WI38 (cell line): ENCODE measurements around the gene ART3.
A peak's percentile ranks its signal among the peaks of the same experiment; 100 is the strongest.

Source experiments
- H3K4me3 ChIP-seq: 2 replicates; pipeline ENCODE4 v1.5.1; 2011; ENCODE audit warnings: low read depth, mild to moderate bottlenecking, control low read depth, low read length
- TF ChIP-seq, protein P1 (sequence below): IDR thresholded peaks from 2 replicates; pipeline ENCODE4 v1.5.1; 2012; ENCODE audit warnings: low read depth, mild to moderate bottlenecking, control low read depth, low read length

Gene ART3

DNA sequence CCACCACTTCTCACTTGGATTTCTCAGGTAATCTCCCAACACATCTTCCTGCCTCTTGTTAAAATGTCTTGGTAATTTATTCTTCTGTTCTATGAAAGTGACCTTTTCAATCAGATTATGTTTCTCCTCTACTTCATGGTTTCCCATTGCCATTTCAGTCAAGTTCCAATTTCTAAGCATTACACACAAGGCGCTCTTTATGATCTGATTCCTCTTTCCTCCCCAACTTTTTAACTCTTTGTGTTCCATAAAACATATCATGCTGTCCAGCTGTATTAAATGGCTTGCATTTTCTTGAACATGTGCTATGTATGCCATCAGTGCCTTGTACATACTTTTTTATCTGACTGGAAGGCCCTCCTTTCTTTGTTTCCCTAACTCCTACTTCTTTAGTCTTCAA is 13.1 kb upstream of the ART3 start:
- TF ChIP-seq, protein P1, sequence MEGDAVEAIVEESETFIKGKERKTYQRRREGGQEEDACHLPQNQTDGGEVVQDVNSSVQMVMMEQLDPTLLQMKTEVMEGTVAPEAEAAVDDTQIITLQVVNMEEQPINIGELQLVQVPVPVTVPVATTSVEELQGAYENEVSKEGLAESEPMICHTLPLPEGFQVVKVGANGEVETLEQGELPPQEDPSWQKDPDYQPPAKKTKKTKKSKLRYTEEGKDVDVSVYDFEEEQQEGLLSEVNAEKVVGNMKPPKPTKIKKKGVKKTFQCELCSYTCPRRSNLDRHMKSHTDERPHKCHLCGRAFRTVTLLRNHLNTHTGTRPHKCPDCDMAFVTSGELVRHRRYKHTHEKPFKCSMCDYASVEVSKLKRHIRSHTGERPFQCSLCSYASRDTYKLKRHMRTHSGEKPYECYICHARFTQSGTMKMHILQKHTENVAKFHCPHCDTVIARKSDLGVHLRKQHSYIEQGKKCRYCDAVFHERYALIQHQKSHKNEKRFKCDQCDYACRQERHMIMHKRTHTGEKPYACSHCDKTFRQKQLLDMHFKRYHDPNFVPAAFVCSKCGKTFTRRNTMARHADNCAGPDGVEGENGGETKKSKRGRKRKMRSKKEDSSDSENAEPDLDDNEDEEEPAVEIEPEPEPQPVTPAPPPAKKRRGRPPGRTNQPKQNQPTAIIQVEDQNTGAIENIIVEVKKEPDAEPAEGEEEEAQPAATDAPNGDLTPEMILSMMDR = no peak
- no peak overlapping the region for H3K4me3 ChIP-seq

DNA sequence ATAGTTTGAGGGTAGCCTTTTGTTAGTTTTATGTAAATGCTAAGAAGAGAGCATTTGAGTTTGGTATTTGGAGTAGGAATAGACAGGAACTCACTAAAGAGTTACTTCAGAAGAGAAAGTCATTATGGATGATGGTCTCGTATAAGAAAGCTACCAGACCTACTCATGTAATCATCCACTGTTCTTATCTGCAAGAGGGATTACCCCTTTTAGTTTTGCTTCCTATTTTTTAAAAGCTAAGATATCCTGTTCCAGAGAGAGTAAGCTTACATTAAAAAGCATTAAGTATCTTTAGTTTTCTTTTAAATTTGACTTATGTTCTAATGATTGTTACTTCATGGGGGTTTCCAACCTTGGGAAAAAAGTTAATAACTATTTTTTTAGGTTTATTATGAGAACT is 12.5 kb upstream of the ART3 start:
- TF ChIP-seq, protein P1 = no peak
- no peak overlapping the region for H3K4me3 ChIP-seq

GRCh38 chr4:76066546-76066945 is 8.0 kb upstream of the ART3 start:
- H3K4me3 ChIP-seq = no peak overlapping the region
- TF ChIP-seq, protein P1 = no peak

- TF ChIP-seq, protein P1 = peak; percentile 89
- H3K4me3 ChIP-seq = no peak overlapping the region
These were observed 6.7 kb upstream of the ART3 start for GRCh38 chr4:76067652-76068286.

DNA sequence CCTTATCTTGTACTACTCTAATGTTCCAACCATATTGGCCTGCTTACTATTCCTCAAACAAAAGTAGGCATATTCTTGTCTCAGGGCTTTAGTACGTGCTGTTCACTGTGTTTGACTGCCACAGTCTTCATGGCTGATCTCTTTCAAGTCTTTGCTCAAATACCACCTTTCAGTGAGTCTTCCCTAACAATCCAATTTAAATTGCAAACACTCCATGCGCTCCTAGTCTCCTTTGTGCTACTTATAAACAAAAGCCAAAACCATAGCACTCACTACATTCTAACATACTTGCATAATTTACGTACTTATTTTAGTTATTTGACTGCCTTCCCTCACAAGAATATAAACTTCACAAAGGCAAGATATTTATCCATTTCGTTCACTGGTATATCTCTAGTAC is 1.7 kb upstream of the ART3 start:
- TF ChIP-seq, protein P1 = no peak
- no peak overlapping the region for H3K4me3 ChIP-seq

GRCh38 chr4:76074993-76075600 is 588 bp downstream of the ART3 start:
- TF ChIP-seq, protein P1 = no peak
- H3K4me3 ChIP-seq = no peak overlapping the region

GRCh38 chr4:76078033-76078613 is 3.6 kb downstream of the ART3 start:
- no peak overlapping the region for H3K4me3 ChIP-seq
- TF ChIP-seq, protein P1 = no peak
